GM12892 (cell line): ENCODE results near the gene SMIM41.

Experiments used
- POLR2A ChIP-seq: IDR thresholded peaks from 2 replicates; pipeline ENCODE4 v1.6.1; 2011; ENCODE audit warnings: low read depth, low read length, control low read depth
- POLR2AphosphoS5 ChIP-seq: IDR thresholded peaks from 2 replicates; pipeline ENCODE4 v1.6.1; 2011; ENCODE audit warnings: low read depth, low read length, control low read depth
- TAF1 ChIP-seq: IDR thresholded peaks from 2 replicates; pipeline ENCODE4 v1.6.1; 2011; ENCODE audit warnings: low read depth, mild to moderate bottlenecking, control low read depth, low read length, borderline replicate concordance

GRCh38 chr12:52078276-52078675 lies 1.2 kb upstream of the SMIM41 start:
- TF ChIP-seq TAF1 = no peak
- TF ChIP-seq POLR2A = no peak
- no peak for TF ChIP-seq POLR2AphosphoS5
